NCI-H748 (cell line): ENCODE data around the gene QDPR.
A peak's percentile ranks its signal among the peaks of the same experiment; 100 is the strongest.
"Not testable (repeated sequence)": the region's sequence is repeated elsewhere in the genome, so short reads cannot be mapped to it uniquely, and the experiment has no call there.

Source experiments
- DNase-seq: peaks from one replicate; lab custom pipeline; 2025; ENCODE audit not compliant: unreplicated experiment; lab: John Stamatoyannopoulos, UW

QDPR gene

DNA sequence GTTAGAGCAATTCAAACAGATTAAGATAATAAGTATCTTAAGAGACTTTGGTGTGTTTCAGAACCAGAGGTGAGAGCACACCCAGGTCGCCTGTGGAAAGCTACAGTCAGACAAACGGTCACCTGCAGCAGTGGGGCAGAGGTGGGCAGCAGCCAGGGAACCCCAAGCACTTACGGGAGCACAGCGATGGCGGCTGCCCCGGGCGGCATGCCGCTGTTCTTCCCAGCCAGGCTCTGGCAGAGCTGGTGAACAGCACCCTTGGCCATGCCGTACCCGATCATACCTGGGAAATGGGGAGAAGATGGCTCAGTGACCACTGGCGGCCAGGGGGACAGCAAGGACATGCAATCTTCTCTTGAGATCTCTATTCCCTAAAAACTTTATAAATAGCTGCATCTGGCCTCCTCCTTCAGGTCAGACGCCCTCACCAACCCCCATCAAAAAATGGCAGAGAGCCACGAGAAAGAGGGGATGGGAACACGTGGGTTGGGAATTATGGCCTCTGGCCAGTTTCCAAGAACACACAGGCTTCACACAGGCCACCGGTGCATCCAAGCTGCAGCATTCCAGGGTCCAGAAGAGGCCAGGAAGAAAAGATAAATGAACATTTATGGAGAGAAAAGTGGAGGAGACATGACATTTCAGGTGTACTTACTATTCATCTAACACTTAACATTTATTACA lies 19.7 kb downstream of the QDPR start:
- DNase-seq, result peak; percentile 10

- no peak for DNase-seq
Observed at GRCh38 chr4:17491196-17491595, 20.7 kb downstream of the QDPR start.

DNA sequence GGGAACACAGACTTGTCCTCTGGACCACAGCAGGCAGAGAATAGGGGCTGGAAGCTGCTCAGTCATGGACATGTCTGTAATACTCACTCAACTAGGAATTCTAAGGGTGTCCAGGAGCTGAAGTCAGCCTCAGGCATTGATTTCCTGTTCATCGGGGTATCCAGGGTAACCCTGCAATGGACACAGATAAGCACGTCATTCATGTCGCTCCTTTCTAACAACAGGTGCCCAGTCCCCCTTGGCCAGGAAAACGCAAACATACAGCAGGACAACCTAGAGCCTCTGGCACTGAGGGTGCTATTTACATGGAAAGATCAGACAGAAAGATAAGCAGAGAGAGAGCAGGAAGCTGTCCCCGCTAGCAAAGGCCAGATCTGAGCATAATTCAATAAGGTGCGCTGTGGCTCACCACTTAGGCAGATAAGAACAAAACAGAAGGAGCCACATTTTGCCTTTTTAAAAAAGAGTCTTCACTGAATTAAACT lies 21.3 kb downstream of the QDPR start:
- DNase-seq, result peak; percentile 43

DNA sequence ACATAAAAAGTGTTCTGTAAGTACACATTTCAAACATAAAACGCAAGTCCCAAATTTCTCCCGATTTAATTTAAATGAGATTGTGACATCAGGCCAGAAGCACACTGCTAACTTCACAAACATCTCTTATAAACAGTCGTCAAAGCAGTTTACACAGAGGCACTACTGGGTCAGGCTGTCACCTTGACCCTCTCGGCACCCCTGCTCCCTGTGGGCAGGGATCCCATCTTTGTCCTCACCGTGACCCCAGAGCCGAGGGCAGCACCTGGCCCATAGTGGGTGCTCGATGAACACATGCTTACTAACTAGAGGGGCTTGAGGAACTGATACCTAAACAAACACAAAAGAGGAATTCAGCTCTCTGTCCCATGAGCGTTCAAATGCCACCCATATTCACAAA lies 22.2 kb downstream of the QDPR start:
- no peak for DNase-seq

DNA sequence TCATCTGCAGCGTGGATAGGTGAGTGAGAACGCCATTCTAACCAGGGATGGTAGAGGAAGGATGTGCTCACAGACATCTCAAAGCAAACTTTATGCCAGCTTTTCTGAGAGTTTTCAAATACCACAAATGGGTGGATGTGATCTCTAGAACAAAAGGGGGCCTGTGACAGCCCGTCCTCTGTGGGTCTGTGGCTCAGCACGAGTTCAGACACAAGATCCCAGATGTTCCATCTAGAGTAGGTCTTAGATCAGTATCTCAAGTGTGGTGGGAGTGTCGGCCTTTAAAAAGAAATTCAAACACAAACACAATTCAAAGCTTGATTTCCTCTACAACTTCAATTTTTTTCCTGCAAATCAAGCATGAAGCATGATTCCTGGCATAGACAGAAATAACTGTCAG lies 22.8 kb downstream of the QDPR start:
- DNase-seq, result no peak

GRCh38 chr4:17482716-17483115 lies 29.2 kb downstream of the QDPR start:
- no peak for DNase-seq

GRCh38 chr4:17480955-17481354 lies 30.9 kb downstream of the QDPR start:
- no peak for DNase-seq

- DNase-seq, result no peak
Observed at GRCh38 chr4:17480210-17480927, 31.5 kb downstream of the QDPR start.

- no peak for DNase-seq
Observed at GRCh38 chr4:17477774-17478472, 34.0 kb downstream of the QDPR start.

DNA sequence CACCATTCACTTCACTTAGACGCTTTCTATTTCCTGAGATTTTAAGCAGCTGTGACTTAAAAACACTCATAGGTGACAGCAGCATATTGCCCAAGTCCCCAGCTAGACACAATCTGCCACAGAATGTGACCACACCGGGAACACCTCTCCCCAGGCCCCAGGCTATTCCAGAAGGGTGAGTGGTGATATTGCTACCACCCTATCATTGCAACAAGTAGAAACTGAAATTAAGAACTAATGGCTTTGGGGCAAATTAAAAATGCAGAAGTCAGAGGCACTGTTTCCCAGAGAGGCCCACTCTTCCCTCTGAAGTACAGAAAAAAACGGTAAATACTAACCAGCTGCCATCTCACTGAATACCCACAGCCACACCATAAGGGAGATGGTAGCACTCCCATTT lies 35.0 kb downstream of the QDPR start:
- DNase-seq, result no peak

- no peak for DNase-seq
Observed at GRCh38 chr4:17475481-17475880, 36.4 kb downstream of the QDPR start.

- peak; percentile 2 for DNase-seq
Observed at GRCh38 chr4:17469931-17470674, 41.8 kb downstream of the QDPR start.

- peak; percentile 12 for DNase-seq
Observed at GRCh38 chr4:17468619-17469221, 43.2 kb downstream of the QDPR start.

GRCh38 chr4:17463606-17464005 lies 48.3 kb downstream of the QDPR start:
- no peak for DNase-seq

DNA sequence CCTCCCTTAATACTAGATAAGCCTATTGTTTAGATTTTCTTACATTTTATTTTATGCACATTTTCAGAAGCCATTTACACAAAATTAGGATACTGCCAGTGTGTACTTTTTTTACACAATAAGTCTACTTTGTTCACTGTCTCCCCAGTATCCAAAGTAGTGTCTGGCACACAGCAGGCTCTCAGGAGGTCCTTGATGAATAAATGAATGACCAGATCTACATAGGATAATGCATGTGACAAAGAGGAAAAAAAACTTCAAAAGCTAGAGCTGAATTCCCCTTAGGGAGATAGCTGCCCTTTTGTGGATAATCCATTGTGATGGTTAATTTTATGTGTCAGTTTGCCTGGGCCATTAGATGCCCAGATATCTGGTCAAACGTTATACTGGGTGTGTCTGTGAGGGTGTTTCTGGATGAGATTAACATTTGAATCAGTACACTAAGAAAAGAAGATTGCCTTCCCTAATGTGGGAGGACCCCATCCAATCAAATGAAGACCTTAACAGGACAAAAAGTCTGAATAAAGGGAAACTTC lies 61.6 kb downstream of the QDPR start:
- DNase-seq, result no peak

GRCh38 chr4:17448689-17449088 lies 63.2 kb downstream of the QDPR start:
- DNase-seq, result no peak

- peak; percentile 50 for DNase-seq
Observed at GRCh38 chr4:17447675-17448298, 64.1 kb downstream of the QDPR start.

GRCh38 chr4:17447056-17447455 lies 64.8 kb downstream of the QDPR start:
- no peak for DNase-seq

DNA sequence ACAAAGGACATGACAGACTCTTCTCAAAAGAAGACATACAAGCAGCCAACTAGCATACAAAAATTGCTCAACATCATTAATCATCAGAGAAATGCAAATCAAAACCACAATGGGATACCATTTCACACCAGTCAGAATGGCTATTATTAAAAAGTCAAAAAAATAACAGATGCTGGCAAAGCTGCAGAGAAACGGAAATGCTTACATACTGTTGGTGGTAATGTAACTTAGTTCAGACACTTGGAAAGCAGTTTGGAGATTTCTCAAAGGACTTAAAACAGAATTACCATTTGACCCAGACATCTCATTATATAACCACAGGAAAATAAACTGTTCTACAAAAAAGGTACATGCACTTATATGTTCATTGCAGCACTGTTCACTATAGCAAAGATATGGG lies 69.4 kb downstream of the QDPR start:
- DNase-seq, result not testable (repeated sequence)

DNA sequence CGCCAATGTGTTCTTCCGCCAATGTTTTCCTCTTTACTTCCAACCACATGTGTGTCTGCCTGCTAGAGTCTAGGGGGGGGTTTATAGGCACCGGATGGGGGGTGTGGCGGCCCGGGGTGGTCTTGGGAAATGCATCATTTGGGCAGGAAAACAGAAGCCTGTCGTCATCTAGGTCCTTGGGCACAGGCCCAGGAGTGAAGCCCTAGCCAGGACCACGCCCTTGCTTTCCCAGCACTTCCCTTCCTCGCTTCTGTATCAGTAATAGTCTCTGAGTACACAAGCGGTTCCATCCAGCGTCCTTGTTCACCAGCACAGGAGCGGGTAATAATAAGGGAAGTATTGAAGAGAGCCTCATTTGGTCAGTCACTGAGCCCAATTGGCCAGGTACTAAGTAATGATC lies 74.5 kb downstream of the QDPR start:
- peak; percentile 25 for DNase-seq
